Inferior parietal cortex (tissue), 1 donor: ENCODE data around the gene KCNIP1.

Experiments
- DNase-seq: peaks from one replicate; pipeline ENCODE4 v3.0.0-alpha.2; 2016; ENCODE audit errors: extremely low spot score

Gene KCNIP1

DNA sequence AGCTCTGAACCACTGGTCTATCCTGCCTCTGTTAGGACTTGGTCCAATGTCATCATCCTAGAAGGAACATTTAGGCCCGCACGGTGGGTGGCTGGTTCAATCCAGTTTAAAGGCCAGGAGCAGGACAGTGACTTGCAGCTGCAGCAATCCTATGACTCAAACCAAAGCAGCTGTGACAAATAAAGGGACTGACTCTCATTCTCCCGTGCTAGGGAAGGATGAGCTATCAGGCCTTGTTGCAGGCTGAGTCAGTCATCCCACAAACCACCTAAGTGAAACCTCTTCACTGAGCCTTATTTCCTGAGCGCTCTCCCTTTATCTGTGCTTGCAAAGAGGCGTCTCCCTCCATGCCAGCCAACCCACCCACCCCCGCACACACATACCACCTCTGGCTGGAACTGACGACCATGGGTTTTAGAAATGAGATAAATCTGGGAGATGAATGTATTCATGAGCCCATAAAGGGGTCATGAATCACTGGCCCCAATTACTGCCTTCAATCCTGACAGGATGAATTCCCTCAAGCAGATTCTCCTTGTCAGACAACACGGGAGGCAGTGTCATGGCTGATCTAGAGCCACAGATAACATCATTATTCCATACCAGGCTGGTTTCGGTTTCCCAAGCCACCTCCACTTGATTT lies 93.4 kb downstream of the KCNIP1 start:
- no peak for DNase-seq

DNA sequence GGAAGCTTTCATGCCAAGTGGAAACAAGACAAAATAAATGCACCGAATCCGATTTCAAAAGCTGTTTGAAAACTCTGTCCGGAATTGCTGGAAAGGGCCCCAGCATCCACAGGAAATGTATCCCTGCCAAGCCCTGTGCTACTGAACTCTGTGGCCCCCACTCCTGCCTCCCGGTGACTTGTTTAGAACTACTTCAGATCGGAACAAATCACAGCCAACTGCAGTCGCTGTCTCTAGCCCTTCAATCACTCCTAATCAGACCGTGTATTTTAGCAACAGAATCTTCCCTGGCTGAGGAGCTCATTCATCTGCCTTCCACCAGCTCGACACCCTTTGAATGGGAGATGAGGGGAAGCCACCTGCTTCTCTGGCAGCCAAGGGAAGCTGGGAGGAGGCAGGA lies 94.1 kb downstream of the KCNIP1 start:
- DNase-seq, result no peak

DNA sequence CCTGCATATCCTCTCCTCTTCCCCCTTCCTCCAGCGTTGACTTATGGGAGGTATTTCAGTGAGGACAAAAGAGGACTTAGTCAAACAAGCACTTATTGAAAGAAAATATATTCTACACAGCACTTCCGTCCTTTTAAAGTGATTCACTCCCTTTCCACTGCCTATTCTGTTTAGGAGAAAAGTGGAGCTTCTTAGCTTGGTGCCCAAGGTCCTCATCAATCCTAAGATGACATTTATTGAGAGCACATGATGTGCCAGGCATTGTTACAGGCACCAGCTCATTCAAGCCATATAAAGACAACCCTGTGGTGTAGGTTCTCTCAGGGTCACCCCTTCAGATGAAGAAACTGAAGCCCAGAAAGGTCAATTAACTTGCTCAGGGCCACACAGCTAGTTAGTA lies 95.9 kb downstream of the KCNIP1 start:
- DNase-seq, result no peak

DNA sequence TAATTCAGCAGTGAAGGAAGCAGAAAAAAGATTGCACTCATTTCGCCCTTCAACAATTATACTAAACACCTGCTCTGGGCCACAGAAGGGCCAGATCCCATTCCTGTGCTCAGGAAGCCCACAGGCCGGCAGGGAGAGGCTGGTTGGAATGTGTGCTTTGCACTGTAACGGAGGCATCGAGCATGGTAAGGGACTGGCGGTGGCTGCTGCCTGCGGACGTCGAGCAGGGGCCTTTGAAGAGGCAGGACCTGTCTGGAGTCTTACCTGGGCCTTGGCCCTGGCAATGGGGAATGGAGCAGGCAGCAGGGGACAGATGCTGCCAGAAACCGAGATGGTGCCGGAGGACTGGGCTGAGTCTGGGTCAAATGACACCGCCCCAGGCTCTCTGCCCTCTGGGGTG lies 97.8 kb downstream of the KCNIP1 start:
- no peak for DNase-seq

DNA sequence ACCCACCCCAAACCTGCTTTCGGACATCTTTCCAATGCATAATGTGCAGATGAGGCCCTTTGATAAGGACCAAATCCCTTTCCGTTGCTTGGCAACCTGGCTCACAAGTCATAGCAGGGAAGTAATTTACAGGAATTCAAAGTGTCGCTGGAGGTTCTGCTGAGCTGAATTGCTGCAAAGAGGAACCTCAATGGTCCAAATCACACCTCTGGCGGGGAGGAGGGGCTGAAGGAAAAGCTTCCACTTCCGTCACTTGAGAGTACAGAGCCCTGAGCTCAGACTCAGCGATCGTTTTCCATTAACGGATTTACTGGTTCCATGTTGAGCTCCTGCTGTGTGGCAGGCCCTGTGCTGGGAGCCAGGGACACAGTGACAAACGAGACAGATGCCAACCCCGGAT lies 99.3 kb downstream of the KCNIP1 start:
- no peak for DNase-seq

DNA sequence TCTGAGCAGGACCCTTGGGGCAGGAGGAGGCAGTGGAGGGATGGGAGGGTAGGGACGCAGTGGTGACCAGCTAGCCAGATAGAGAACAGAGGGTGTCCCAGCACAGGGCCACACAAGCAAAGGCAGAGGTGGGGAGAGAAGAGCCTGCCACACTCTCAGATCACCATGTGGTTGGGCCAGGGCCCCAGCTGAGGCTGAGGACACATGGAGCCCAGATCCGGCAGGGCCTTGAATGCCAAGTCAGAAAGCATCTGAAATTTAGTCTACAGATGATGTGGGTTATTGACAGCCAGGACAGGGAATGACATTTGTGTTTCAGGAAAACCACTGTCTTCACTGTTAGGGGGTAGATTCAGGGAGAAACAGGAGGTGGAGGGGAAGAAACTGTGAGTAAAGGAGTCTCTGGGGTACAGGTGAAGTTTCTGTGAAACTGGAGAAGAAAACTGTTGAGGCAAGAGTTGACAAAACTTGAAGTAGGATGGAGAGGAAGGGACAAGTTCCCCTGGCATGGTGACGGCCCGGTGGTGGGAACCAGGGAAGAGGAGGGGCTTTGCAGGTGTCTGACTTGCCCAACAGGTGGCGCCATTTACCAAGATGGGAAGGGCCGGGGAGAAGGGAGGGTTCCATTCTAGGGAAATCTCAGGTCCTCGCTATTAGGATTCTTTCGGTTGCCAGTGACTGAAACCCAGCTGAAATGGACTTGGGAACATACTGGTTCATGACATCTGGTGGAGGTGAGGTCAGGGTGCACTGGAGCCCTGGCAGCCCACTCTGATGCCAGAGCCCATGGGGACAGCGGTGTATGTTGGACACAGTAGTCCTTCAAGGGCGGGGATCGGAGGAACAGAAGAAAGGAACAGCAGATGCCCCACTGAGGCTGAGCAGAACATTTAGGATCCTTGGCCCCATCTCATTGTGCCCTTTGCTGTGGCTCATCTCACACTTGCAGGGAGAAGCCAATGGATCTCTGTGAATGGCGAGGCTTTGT lies 100.1 kb downstream of the KCNIP1 start:
- peak; percentile 55 for DNase-seq

DNA sequence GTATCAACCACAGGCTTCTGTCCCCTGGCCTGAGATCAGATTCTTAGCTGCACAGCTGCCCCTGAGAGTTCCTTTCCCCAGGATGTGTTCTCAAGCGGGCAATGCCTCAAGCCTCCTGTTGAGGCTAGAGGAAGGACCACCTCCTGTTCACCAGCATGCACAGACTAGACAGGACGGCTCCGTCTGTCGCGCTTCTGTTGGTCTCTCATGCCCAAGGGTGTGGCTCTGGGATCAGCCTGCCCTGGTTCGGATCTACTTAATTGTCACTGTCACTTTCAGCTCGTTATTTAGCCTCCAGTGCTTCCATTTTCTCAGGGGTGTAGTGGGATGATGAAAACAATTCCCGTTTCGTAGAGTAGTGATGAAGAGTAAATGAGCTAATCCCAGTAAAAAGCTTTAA lies 103.1 kb downstream of the KCNIP1 start:
- no peak for DNase-seq

DNA sequence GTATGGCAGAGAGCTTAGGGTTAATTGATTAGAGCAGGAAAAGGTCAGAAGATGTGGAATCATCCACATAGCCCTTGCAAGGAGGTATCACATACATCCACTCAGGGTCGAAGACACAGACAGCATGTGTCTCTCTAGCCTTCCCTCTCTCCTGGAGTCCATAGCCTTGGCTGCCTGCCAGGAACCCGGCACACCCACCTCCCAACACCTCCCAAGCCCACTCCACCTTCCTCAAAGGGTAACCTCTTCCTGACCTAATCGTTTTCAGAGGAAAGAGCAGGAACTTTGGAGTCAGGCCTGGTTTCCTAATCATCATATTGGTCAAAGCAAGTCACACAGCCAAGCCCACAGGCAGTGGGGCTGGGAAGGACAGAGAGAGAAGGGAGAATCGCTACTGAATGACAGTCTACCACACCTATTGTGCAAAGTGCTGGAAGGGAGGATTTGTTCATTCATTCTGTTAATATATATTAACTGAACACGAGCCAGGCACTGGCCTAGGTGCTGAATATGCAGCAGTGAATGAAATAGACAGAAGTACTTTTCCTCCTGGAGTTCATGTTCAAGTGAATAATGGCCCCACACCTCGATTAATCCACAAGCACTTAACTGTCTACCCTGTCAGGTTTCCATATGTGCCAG lies 107.8 kb downstream of the KCNIP1 start:
- DNase-seq, result no peak

DNA sequence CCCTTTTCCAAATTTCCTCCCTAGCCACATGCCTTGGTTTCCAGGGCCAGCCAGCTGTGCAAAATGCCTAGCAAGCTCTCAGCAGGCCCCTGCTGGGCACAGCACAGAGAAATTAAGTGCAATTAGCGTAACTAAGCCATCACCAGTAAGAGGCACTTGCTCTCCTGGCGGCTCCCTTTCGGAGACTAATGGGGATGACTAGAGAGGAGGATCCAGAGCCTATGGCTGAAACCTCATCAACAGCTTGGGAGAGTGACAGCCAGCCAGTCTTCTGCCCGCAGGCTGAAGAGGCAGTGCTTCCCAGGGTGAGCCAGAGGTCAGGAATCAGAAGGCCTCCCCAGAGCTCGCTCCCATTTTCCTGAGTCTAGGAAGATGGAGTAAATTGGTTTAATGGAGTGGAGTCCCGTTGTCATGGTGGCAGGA lies 108.4 kb downstream of the KCNIP1 start:
- DNase-seq, result no peak

DNA sequence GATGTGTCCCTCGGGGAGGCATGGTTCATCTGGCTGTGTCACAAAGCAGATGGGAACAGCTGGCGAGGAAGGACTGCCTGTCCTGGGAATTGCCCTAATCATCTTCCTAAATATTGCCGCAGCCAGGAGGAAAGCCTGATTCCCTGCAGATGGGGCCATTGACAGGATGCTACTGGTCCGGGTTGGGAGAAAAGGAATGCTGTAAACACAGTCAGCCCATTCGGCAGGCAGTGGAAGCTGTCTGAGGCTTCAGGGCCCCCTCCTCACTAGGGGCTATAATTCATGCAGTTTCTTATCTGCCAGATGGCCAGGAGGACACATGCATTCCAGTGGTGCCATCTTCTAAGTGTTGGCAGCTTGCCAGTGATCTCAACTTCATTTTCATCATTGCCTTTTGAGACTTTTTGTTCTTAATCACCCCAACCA lies 110.3 kb downstream of the KCNIP1 start:
- DNase-seq, result no peak

DNA sequence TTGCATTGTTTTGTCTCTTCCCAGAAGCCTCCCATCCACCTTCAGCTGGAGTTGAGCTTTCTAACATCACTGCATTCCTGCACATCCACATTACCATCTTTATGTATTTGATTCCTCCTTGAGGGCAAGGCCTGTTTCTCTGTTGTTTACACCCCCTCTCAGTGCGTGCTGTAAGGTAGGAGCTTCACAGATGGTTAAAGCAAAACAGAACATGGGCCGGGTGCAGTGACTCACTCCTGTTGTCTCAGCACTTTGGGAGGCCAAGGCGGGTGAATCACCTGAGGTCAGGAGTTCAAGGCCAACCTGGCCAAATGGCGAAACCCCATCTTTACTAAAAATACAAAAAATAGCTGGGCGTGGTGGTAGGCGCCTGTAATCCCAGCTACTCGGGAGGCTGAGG lies 110.9 kb downstream of the KCNIP1 start:
- DNase-seq, result no peak

DNA sequence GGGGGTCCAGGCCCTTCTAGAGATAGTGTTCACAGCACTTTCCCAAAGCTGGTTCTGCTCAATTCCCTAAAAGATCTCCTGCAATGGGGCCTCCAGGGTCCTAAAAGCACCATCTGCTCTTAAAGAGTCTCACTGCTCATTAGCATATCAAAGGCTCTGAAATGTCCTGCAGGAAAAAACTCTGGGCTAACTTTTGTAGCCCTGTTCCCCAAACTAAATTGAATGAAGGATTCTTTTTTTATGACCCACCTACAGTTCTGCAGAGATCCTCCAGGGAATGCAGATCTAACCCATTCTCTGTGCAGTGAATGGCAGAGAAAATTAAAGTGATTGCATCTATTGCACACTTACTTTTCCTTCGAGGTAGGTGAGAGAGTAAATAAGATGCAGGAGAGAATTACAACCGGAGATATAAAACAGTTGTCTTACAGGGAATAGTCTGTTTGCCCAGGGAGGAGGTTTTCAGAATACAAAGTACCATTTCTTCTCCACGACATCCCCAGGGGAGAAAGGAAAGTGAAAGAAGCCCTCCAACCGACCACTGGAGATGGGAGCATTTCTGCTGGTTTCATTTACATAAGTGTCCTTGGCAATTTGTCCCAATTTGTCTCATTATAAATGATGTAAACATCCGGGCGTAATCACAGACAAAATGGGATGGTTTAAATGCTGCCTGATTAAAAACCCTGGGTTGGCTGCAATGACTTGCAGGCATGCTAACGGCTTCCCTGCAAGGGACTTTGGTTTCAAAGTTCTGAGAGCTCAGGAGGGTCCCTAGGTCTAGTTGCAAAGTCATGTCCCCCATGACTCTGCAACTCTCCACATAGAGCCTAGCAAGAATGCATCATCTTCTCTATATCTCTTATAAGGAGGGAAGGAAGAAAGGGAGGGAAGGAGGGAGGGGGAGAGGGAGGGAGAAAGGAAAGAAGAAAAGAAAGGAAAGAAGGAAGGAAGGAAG lies 114.0 kb downstream of the KCNIP1 start:
- DNase-seq, result no peak

DNA sequence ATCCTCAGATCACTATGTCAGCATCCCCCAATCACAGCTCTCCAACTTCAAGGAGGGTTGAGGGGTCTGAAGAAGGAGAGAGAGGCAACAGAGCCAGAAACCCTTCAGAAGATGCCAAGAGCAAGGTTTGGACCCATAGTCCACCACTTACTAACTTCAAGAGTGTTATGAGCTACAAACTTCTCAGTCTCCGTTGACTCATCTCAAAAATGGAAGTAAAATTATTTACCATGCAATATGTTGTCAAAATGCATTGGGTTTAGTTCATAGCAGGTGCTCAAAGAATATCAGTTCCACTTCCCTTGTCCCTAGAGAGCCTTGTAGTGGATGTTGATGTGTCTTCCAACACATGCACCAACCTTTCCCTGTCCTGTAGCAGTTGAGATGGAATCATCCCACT lies 116.0 kb downstream of the KCNIP1 start:
- DNase-seq, result no peak

DNA sequence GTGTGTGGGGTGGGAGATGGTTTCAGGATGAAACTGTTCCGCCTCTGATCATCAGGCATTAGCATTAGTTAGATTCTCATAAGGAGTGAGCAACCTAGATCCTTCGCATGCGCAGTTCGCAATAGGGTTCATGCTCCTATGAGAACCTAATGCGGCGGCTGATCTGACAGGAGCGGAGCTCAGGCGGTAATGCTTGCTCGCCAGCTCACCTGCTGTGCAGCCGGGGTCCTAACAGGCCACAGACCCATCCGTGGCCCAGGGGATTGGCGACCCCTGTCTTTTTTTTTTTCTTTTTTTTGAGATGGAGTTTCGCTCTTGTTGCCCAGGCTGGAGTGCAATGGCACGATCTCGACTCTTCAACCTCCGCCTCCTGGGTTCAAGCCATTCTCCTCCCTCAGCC lies 119.1 kb downstream of the KCNIP1 start:
- DNase-seq, result no peak

DNA sequence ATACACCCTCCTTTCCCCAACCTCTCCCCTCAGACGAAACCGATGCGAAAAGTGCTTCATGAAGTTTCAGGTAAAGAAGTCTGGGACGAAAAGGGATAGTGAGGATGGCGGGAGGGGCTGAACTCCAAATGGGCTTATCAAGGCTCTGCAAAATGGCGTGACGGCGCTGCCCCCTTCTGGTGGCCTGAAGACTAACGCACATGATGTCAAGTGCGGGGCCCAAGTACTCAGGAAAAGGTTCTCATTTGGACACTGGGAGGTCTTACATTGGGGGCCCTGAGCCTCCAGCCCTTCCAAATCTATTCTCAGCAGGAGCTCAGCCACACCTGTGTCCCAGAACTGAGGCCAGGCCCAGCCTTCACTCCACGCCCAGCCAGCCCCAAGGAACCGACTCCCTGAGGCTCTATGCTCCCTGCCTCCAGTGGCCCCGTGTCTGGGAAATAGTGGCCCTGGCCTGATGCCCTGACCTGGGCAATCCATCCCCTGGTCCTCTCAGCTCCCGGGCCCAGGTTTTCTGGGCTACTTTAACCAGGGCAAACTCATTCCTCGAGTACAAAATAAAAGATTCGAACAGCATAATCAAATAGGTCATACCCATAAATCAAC lies 119.9 kb downstream of the KCNIP1 start:
- DNase-seq, result peak; percentile 49

DNA sequence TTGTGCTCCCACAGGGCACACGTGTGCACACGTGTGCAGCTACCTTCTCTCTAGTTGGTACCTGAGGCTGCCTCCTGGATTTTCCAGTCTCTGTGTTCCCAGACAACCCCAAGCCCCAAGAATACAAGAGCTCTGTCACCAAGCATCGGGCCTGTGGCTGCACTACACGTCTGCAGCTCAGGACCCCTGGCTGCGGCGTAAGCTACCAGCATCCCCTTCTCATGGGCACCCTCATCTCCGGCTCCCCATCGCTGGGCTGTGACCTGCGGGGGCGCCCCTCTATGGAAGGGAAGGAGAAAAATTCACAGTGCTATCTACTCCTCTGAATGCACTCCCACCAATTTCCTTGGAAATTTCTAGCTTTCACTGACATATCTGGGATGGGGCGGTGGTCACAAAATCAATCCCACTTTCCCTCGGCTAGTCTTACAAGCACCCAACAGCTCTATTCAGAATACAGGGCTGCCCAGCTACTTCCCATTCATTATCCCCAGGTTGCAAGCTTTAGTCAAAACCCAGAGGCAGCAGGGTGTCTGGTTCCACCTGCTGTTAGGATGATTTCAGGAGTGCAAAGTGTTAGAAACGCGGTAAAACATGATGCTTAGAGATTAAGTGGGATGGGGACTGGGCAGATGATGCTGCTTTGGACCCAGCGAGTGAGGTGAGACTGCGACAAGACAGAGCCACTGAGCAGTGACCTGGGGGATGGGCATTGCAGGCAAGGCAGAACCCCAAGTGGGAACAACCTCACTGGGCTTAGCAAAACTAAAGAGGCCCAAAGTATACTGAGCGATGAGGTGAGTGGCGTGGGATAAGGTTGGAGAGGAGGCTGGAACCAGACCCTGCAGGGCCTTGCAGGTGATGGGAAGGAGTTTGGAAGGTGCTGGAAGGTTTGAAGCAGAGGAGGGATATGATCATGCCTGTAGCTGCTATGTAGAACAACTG lies 121.7 kb downstream of the KCNIP1 start:
- DNase-seq, result no peak

DNA sequence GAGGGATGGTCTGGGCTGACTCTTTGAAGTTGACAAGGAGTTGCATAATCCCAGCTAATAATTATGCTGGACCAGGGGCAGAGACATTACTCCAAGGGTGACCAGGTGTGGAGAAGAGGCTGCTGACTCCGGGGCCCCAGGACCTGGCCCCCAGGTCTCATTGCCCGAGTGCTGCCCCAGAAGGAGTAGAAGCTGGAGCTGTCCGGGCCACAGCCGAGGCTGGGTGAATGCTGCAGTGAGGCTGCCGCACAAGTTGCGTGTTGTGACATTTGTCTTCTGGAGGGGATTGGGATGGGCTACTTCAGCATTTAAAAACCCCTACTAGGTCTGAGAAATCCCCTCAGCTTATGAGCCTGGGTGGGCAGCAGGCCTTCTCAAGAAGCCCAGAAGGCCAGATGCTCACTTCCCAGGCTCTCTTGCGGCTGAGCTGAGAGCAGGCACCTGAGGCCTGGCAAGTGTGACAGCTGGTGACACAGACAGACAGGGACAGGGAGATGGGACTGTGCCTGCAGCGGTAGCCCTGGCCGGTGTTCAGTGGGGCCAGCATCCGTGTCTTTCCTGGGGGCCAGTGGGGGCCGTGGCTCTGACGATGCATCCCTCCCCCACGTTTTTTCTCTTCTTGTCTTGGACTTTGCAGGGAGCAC lies 122.8 kb downstream of the KCNIP1 start:
- no peak for DNase-seq

DNA sequence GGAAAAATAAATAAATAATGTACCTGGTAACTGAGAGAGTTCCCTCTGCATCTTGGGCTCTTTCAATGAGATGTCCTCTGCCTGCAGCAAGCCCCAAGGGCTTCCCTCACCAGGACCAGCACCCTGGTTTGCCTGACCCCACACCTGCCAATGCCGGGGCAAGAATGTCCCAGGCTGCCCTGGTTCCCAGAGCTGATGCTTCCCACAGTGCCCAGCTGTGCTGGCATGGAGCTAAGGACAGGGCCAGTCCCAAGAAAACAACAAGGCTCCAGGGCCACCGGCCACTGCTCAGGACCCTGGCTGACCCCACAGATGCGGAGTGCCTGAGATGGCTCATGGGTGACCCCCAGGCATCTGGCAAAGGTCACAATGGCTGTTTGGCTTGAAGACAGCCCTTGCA lies 123.5 kb downstream of the KCNIP1 start:
- no peak for DNase-seq

DNA sequence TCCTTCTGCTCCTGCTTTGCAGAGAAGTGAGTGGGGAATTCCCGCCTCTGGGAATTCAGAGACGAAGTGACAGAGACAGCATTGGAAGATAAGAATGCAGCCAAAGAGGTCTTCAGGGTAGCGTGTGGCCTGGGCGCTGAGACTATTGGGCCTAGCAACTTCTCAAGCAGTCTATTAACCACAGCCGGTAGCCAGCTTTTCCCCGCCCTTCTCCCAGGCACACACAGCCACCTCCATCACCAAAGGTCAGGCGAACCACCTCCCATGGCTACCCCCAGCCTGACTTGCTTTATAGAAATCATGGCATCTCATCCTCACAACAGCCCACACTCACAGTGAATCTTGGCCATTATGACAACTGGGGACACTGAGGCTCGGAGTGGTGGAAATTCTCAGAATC lies 124.2 kb downstream of the KCNIP1 start:
- no peak for DNase-seq
